K562 (cell line): ENCODE measurements around the gene ISM1. TPM values are rescaled to one million over a fixed set of nuclear protein-coding genes. Genes with fewer than 3 reads are reported as not detected.

Experiments used
- ATAC-seq: fragments of 200-7000 bp; cut with Tn5 transposase; 3 replicates; pipeline ENCODE4 v1.9.1; 2020; ENCODE audit warnings: moderate library complexity
- BruUV-seq: library from RNA; stranded (reverse); fragments of 400-500 nt; replicated peaks from 2 replicates; lab custom pipeline; 2021; lab: Mats Ljungman, UMichigan
- CTCF ChIA-PET: fragments of 300-600 bp; formaldehyde crosslinking; extraction: SDS; loops from one replicate; lab custom pipeline; 2021; ENCODE audit warnings: low intra/inter-chr PET ratio; lab: Yijun Ruan, JAX
- POLR2A ChIA-PET: fragments of 300-600, 350-650 bp; sonication (Branson Sonifier 250); formaldehyde crosslinking; extraction: SDS; loops from one replicate; lab custom pipeline; 2021; ENCODE audit warnings: antibody characterized with exemption, inconsistent platforms; lab: Yijun Ruan, JAX
- DNase-seq, 4 experiments: peaks; one replicate each; pipeline versions ENCODE4 v3.0.0 to v3.0.0-alpha.2; 2011 to 2018; ENCODE audit warnings: low spot score in 3 of 4, mixed read lengths in 3 of 4; ENCODE audit errors: extremely low read depth in 1 of 4
- FAIRE-seq: peaks from 2 replicates; lab custom pipeline; 2011; peaks lifted over from hg19 to GRCh38; lab: Jason Lieb, UNC
- H2AFZ ChIP-seq: 2 replicates; pipeline ENCODE4 v1.6.0; 2011; ENCODE audit warnings: low read depth, low read length, control low read depth, inconsistent platforms
- H3K27ac ChIP-seq: fragments of 200-600 bp; 3 replicates; pipeline ENCODE4 v1.8.0; 2011; ENCODE audit warnings: low read depth, mild to moderate bottlenecking, control low read depth, inconsistent platforms, low read length, moderate library complexity, mixed read lengths; ENCODE audit errors: extremely low read depth
- H3K27me3 ChIP-seq, 2 experiments: fragments of 300-600 bp in 1 of 2; 2 replicates in 1 of 2; 3 replicates in 1 of 2; pipeline versions ENCODE4 v1.6.0 to v1.8.0; 2011; ENCODE audit warnings: inconsistent platforms in 2 of 2, low read length in 2 of 2, mild to moderate bottlenecking in 1 of 2, mixed read lengths in 1 of 2, moderate library complexity in 1 of 2; ENCODE audit not compliant: control insufficient read depth in 2 of 2, insufficient read depth in 2 of 2
- H3K36me3 ChIP-seq: fragments of 300-600 bp; 3 replicates; pipeline ENCODE4 v1.8.0; 2011; ENCODE audit warnings: mild to moderate bottlenecking, low read length, inconsistent platforms; ENCODE audit not compliant: control insufficient read depth, insufficient read depth
- H3K4me1 ChIP-seq, 2 experiments: fragments of 200-600 bp in 1 of 2; replicated peaks in 1 of 2; 2 replicates in 1 of 2; 3 replicates in 1 of 2; pipeline versions ENCODE4 v1.5.1 to v1.8.0; 2011; ENCODE audit warnings: inconsistent platforms in 2 of 2, low read length in 2 of 2, mild to moderate bottlenecking in 1 of 2, mixed read lengths in 1 of 2, moderate library complexity in 1 of 2; ENCODE audit not compliant: control insufficient read depth in 2 of 2, insufficient read depth in 2 of 2
- H3K4me2 ChIP-seq: 2 replicates; pipeline ENCODE4 v1.6.1; 2011; ENCODE audit warnings: low read length, control low read depth, inconsistent platforms, mixed read lengths; ENCODE audit not compliant: insufficient read depth
- H3K4me3 ChIP-seq: fragments of 200-600 bp; sonication (generic), shearing (Covaris generic); 2 replicates; pipeline ENCODE4 v1.5.1; 2016; ENCODE audit warnings: control low read depth, inconsistent platforms
- H3K79me2 ChIP-seq: fragments of 200-600 bp; 3 replicates; pipeline ENCODE4 v1.8.0; 2011; ENCODE audit warnings: low read length, inconsistent platforms; ENCODE audit not compliant: control insufficient read depth, insufficient read depth
- H3K9ac ChIP-seq, 2 experiments: 2 replicates each; pipeline versions ENCODE4 v1.6.0 to v1.6.1; 2011; ENCODE audit warnings: low read depth in 2 of 2, low read length in 2 of 2, control low read depth in 1 of 2, inconsistent platforms in 1 of 2, mild to moderate bottlenecking in 1 of 2, mixed read lengths in 1 of 2; ENCODE audit not compliant: insufficient read depth in 1 of 2
- H3K9me1 ChIP-seq: one replicate; pipeline ENCODE4 v1.6.0; 2011; ENCODE audit warnings: inconsistent platforms, mild to moderate bottlenecking, low read length, moderate library complexity; ENCODE audit not compliant: control insufficient read depth, insufficient read depth
- H3K9me3 ChIP-seq: replicated peaks from 2 replicates; pipeline ENCODE4 v1.5.1; 2011; ENCODE audit warnings: low read depth, low read length, inconsistent platforms; ENCODE audit not compliant: control insufficient read depth, insufficient read depth
- H4K20me1 ChIP-seq: replicated peaks from 2 replicates; pipeline ENCODE4 v1.6.1; 2011; ENCODE audit warnings: low read length, inconsistent platforms, mixed read lengths; ENCODE audit not compliant: control insufficient read depth, insufficient read depth
- BHLHE40 ChIP-seq: IDR thresholded peaks from 2 replicates; pipeline ENCODE4 v1.6.1; 2011; ENCODE audit warnings: low read length, improper control_type of control experiment
- CREB1 ChIP-seq, 2 experiments: sonication (generic) in 1 of 2; formaldehyde crosslinking in 1 of 2; IDR thresholded peaks; 2 replicates each; pipeline versions ENCODE4 v1.6.1 to v1.8.0; 2012 to 2022; ENCODE audit warnings: inconsistent platforms in 1 of 2, mild to moderate bottlenecking in 1 of 2, missing genetic modification reagents in 1 of 2, moderate library complexity in 1 of 2
- FOXM1 ChIP-seq, 2 experiments: fragments of 450-650 bp in 1 of 2; sonication (generic) in 1 of 2; formaldehyde crosslinking in 1 of 2; IDR thresholded peaks; 2 replicates each; pipeline versions ENCODE4 v1.6.1 to v1.9.0; 2017 to 2022; ENCODE audit warnings: low read depth in 2 of 2, mild to moderate bottlenecking in 2 of 2, missing genetic modification reagents in 1 of 2, moderate library complexity in 1 of 2
- HDAC1 ChIP-seq, 2 experiments: fragments of 450-650 bp; IDR thresholded peaks; 2 replicates each; pipeline ENCODE4 v1.6.1; 2016 to 2017; ENCODE audit warnings: inconsistent platforms in 1 of 2, mild to moderate bottlenecking in 1 of 2, moderate library complexity in 1 of 2
- HNRNPK ChIP-seq: fragments of 200-400 bp; formaldehyde crosslinking; IDR thresholded peaks from one replicate; pipeline ENCODE4 v1.6.1; 2018; ENCODE audit warnings: mild to moderate bottlenecking, low read depth, low read length; ENCODE audit not compliant: poor library complexity, severe bottlenecking
- MCM7 ChIP-seq, 2 experiments: fragments of 450-650 bp; IDR thresholded peaks; 2 replicates each; pipeline ENCODE4 v1.6.1; 2016 to 2018
- POLR2B ChIP-seq: fragments of 450-650 bp; IDR thresholded peaks from 2 replicates; pipeline ENCODE4 v1.6.1; 2018; ENCODE audit warnings: low read depth; ENCODE audit not compliant: partially characterized antibody
- POLR3G ChIP-seq: IDR thresholded peaks from 2 replicates; pipeline ENCODE4 v1.6.1; 2011; ENCODE audit not compliant: insufficient read length, insufficient replicate concordance; ENCODE audit errors: extremely low read depth
- PTRF ChIP-seq: fragments of 450-650 bp; IDR thresholded peaks from 2 replicates; pipeline ENCODE4 v1.6.1; 2016; ENCODE audit warnings: mild to moderate bottlenecking, missing genetic modification characterization, missing compliant biosample characterization
- RHOXF2B ChIP-seq: fragments of 250-450 bp; sonication (Bioruptor Pico); conservative IDR thresholded peaks from 2 replicates; pipeline ENCODE4 v1.5.1; 2021
- SRSF7 ChIP-seq: fragments of 200-400 bp; formaldehyde crosslinking; optimal IDR thresholded peaks from 2 replicates; pipeline ENCODE3; 2017; ENCODE audit warnings: mild to moderate bottlenecking, low read depth, low read length
- ZFPM2 ChIP-seq: fragments of 250-450 bp; sonication (Bioruptor Pico); IDR thresholded peaks from 2 replicates; pipeline ENCODE4 v1.5.1; 2022; ENCODE audit warnings: mild to moderate bottlenecking
- WGBS: fragments of 100-300 bp; shearing (Covaris generic); methylation state at CpG from one replicate; pipeline ENCODE4 v1.1.6; 2016; ENCODE audit warnings: low coverage, mixed read lengths; ENCODE audit not compliant: insufficient coverage; ENCODE audit errors: missing lambda C conversion rate; 5-methylcytosine and 5-hydroxymethylcytosine counted together
- in situ Hi-C: fragments of 300-500 bp; cut with MboI; formaldehyde crosslinking; loops from 4 replicates; pipeline ENCODE4 v1.15.0; 2018; ENCODE audit warnings: inconsistent platforms, mixed read lengths
- intact Hi-C: fragments of 100-400 bp; cut with micrococcal nuclease; formaldehyde crosslinking; loops from 2 replicates; pipeline ENCODE4 v1.14.2; 2022
- polyA plus RNA-seq, 8 experiments: library from polyadenylated mRNA; depleted of rRNA in 4 of 8; stranded (reverse) in 5 of 8; unstranded in 3 of 8; fragments of >200 nt; fragmentation: Nextera tagmentation in 2 of 8; fragmentation: Illumina TruSeq in 1 of 8; extraction: Ambion mirVana in 2 of 8; extraction: Trizol in 1 of 8; gene quantifications; 2 replicates each; pipeline versions ENCODE4 v1.2.1 to v1.2.3, GENCODE V29; 2011 to 2014; ENCODE audit warnings: inconsistent platforms in 1 of 8, missing spikeins in 1 of 8
- total RNA-seq, 7 experiments: library from RNA; depleted of rRNA in 6 of 7; stranded (reverse); fragments of >200 nt in 6 of 7; fragmentation: Illumina TruSeq in 2 of 7; extraction: Trizol in 2 of 7; gene quantifications; 2 replicates each; pipeline versions ENCODE4 v1.2.1 to v1.2.3, GENCODE V29; 2011 to 2021; ENCODE audit warnings: low replicate concordance in 1 of 7
- TF ChIP-seq, protein P1 (sequence below): fragments of 250-450 bp; sonication (Bioruptor Pico); IDR thresholded peaks from 2 replicates; pipeline ENCODE4 v1.8.0; 2022; ENCODE audit warnings: moderate library complexity, mild to moderate bottlenecking, inconsistent platforms

The ISM1 gene
- total and polyA plus RNA-seq, 9 of the 15 experiments (the other 6 are each of a cell fraction or from before 2014, with no cell fraction given) = not detected

GRCh38 chr20:13220194-13220903 lies 725 bp upstream of the ISM1 start:
- Histone ChIP-seq H3K27me3 (no peaks in the 10 kb centered on the region), H2AFZ (no peak overlapping the region), H3K9me3 (no peaks in the 10 kb centered on the region), H3K4me1 (no peaks in the 10 kb centered on the region), H3K79me2 (no peaks in the 10 kb centered on the region), H3K4me2 (no peak overlapping the region), H3K9me1 (no peaks in the 10 kb centered on the region), H3K27ac (no peak overlapping the region), H3K4me3 (no peak overlapping the region), H3K36me3 (no peaks in the 10 kb centered on the region), H4K20me1 (no peaks in the 10 kb centered on the region), H3K9ac (no peak overlapping the region)
- no TSS peak for BruUV-seq
- ATAC-seq (no peak), DNase-seq (no peak), FAIRE-seq (no peak)
- TF ChIP-seq, protein P1, sequence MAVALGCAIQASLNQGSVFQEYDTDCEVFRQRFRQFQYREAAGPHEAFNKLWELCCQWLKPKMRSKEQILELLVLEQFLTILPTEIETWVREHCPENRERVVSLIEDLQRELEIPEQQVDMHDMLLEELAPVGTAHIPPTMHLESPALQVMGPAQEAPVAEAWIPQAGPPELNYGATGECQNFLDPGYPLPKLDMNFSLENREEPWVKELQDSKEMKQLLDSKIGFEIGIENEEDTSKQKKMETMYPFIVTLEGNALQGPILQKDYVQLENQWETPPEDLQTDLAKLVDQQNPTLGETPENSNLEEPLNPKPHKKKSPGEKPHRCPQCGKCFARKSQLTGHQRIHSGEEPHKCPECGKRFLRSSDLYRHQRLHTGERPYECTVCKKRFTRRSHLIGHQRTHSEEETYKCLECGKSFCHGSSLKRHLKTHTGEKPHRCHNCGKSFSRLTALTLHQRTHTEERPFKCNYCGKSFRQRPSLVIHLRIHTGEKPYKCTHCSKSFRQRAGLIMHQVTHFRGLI (CRISPR knock-in tag) = no peak
- no peak for TF ChIP-seq CREB1 (IDR thresholded peaks at IDR 0.05)
- no peak for TF ChIP-seq CREB1 (CRISPR knock-in tag; IDR thresholded peaks at IDR 0.05)
- no peak for TF ChIP-seq POLR2B
- no peak for TF ChIP-seq POLR3G
- TF ChIP-seq RHOXF2B (CRISPR knock-in tag) = no peak
- no peak for TF ChIP-seq BHLHE40
- no peak for TF ChIP-seq HDAC1 (IDR thresholded peaks at IDR 0.05)
- no peak for TF ChIP-seq HNRNPK
- TF ChIP-seq SRSF7 = no peak
- TF ChIP-seq MCM7 (IDR thresholded peaks at IDR 0.05) = no peak
- no peak for TF ChIP-seq FOXM1 (IDR thresholded peaks at IDR 0.05; ENCODE audit: low read depth)
- TF ChIP-seq FOXM1 (CRISPR knock-in tag; IDR thresholded peaks at IDR 0.05; ENCODE audit: low read depth) = no peak
- TF ChIP-seq ZFPM2 (CRISPR knock-in tag) = no peak
- TF ChIP-seq PTRF (tag) = no peak
- 50% methylated on average over 15 of the region's 63 CpGs for WGBS
- in situ Hi-C loops (no loop called here), intact Hi-C loops (no loop called here)
- CTCF ChIA-PET = no interaction called here
- POLR2A ChIA-PET = no interaction called here
